ENCODE data around the gene AEN. TPM values are rescaled to one million over a fixed set of nuclear protein-coding genes. Genes with fewer than 3 reads are reported as not detected.

Gene AEN
- polyA plus RNA-seq, 6 donors from 2014 or later, result 28.2 to 73.0 (median 40.2) TPM

DNA sequence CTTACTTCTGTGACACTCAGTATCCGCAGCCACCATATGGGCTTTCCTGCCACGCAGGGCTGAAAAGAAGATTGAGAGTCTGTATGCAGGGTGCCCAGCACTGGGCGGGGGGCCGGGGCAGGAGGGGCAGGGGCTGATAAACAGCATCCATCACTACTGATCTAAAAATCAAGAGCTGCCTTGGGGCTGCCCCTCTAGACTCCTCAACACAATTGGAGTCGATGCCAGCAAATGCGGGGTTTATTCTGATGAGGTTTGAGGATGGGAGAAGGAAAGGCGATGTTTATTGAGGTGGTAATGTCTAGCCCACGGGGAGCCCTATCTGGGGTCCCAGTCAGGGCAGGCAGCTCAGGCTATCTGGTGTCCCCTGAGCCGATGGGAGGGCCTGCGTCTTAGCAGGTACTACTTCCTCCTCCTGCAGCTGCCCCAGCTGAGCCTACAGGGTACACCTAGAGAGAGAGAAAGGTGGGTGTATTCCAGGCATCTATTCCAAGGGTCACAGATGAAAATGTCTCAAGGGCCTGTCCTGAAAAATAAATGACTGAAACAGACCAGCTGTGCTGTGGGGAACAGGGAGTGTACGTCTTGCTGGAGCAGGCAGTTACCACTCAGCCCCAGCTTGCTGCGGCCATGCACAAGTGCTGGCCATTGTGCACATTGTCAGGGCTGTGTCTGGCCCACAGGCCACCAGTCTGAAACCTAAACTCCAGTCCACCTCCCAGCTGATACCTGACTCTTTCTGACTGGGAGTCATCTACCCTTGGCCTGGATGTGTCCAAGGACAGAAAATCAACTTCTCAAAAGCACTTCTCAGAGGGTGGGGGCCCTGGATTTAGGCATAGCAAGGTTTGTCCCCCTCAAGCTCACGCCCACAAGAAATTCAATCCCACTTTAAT lies 37.2 kb downstream of the AEN start:
- Mint-ChIP-seq H3K27me3 (no peaks in the 10 kb centered on the region), H3K4me3 (peak overlapping the region in 6 of 8 donors; percentile 12 to 85 (median 78)), H3K4me1 (peaks cover 55 to 73% (median 69%) of the 10 kb centered on the region in 3 donors), H3K36me3 (peaks cover 0 to under 1% of the 10 kb centered on the region in 2 donors), H3K9me3 (no peaks in the 10 kb centered on the region), H3K27ac (peak overlapping the region; percentile 93 to 100 (median 98))
- DNase-seq (no peak), ATAC-seq (ENCODE audit: low read depth in 2 of 2) (no peak)

- no peaks in the 10 kb centered on the region for H3K27me3 Mint-ChIP-seq
- no peaks in the 10 kb centered on the region for H3K9me3 Mint-ChIP-seq
- H3K36me3 Mint-ChIP-seq, result no peaks in the 10 kb centered on the region
- DNase-seq, result no peak
- H3K4me1 Mint-ChIP-seq, result peaks cover 53 to 72% (median 69%) of the 10 kb centered on the region in 3 donors
- no peak for ATAC-seq (ENCODE audit: low read depth in 2 of 2)
- peak overlapping the region in 4 of 8 donors; percentile 12 to 69 (median 40) for H3K4me3 Mint-ChIP-seq
- H3K27ac Mint-ChIP-seq, result peak overlapping the region in 5 of 6 donors; percentile 18 to 93 (median 87)
Measured at GRCh38 chr15:88658972-88659931, 38.1 kb downstream of the AEN start.

DNA sequence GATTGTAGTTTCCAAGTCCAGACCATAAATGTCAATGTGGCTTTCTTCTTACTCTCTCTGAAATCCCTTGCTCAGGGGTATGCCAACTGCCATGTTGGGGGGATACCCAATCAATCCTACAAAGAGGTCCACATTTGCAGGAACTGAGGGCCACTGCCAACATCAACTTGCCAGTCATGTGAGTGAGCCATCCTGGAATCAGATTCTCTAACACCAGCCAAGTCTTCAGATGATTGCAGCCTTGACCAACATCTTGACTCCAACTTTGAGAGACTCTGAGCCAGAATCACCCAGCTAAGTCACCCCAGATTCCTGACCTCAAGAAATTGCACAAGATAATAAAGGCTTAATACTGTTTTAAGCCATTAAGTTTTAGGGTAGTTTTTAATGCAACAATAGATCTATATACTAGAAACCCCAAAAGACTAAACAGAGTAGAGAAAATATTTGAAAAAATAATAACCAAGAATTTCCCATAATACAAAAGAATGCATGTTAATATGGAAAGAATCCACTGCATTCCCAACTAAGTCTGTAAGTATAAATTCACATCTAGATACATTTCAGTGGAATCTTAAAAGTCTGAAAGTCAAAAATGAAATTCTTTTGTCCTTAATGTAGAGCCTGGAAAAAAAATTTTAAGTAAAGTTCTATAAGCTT lies 40.0 kb downstream of the AEN start:
- H3K4me3 Mint-ChIP-seq, result no peak overlapping the region
- peaks cover 44 to 61% (median 57%) of the 10 kb centered on the region in 3 donors for H3K4me1 Mint-ChIP-seq
- no peaks in the 10 kb centered on the region for H3K36me3 Mint-ChIP-seq
- no peaks in the 10 kb centered on the region for H3K27me3 Mint-ChIP-seq
- no peaks in the 10 kb centered on the region for H3K9me3 Mint-ChIP-seq
- DNase-seq, result no peak
- ATAC-seq (ENCODE audit: low read depth in 2 of 2), result no peak
- peak overlapping the region in 1 of 6 donors; percentile 38 for H3K27ac Mint-ChIP-seq

- ATAC-seq (ENCODE audit: low read depth in 2 of 2) (no peak), DNase-seq (no peak)
- H3K4me1 Mint-ChIP-seq, result peaks cover 43 to 57% (median 50%) of the 10 kb centered on the region in 3 donors
- no peaks in the 10 kb centered on the region for H3K36me3 Mint-ChIP-seq
- H3K9me3 Mint-ChIP-seq, result no peaks in the 10 kb centered on the region
- peak overlapping the region in 2 of 6 donors; percentile 36 to 60 for H3K27ac Mint-ChIP-seq
- no peak overlapping the region for H3K4me3 Mint-ChIP-seq
- H3K27me3 Mint-ChIP-seq, result no peaks in the 10 kb centered on the region
Measured at GRCh38 chr15:88661761-88662556, 40.8 kb downstream of the AEN start.

DNA sequence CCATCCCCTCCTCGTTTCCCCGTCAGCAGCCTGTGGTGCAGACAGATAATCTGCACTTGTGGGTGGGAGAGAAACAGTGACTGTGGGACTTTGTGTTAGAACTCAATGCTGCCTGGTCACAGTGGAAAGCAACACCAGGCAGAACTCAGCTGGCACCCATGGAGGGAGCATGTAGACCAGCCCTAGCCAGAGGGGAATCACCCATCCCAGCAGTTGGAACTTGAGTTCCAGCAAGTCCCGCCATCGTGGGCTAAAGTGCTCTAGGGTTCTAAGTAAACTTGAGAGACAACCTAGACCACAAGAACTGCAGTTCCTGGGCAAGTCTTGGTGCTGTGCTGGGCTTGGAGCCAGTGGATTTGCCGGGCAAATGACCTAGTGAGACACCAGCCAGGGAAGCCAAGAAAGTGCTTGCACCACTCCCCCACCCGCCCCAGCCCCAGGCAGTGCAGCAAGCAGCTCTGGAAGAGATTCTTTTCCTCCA lies 42.0 kb downstream of the AEN start:
- no peak overlapping the region for H3K4me3 Mint-ChIP-seq
- ATAC-seq (ENCODE audit: low read depth in 2 of 2) (no peak), DNase-seq (no peak)
- H3K27ac Mint-ChIP-seq, result peak overlapping the region in 2 of 6 donors; percentile 36 to 56
- H3K27me3 Mint-ChIP-seq, result no peaks in the 10 kb centered on the region
- no peaks in the 10 kb centered on the region for H3K9me3 Mint-ChIP-seq
- H3K4me1 Mint-ChIP-seq, result peaks cover 30 to 45% (median 38%) of the 10 kb centered on the region in 3 donors
- no peaks in the 10 kb centered on the region for H3K36me3 Mint-ChIP-seq

- H3K27ac Mint-ChIP-seq, result peak overlapping the region in 3 of 6 donors; percentile 8 to 62 (median 50)
- H3K9me3 Mint-ChIP-seq, result no peaks in the 10 kb centered on the region
- DNase-seq (peak; percentile 57), ATAC-seq (ENCODE audit: low read depth in 2 of 2) (peak; percentile 78 to 91)
- no peaks in the 10 kb centered on the region for H3K36me3 Mint-ChIP-seq
- peaks cover 0 to 10% (median 10%) of the 10 kb centered on the region in 3 donors for H3K27me3 Mint-ChIP-seq
- H3K4me3 Mint-ChIP-seq, result no peak overlapping the region
- H3K4me1 Mint-ChIP-seq, result peaks cover 23 to 34% (median 27%) of the 10 kb centered on the region in 3 donors
Measured at GRCh38 chr15:88664151-88664778, 43.1 kb downstream of the AEN start.

DNA sequence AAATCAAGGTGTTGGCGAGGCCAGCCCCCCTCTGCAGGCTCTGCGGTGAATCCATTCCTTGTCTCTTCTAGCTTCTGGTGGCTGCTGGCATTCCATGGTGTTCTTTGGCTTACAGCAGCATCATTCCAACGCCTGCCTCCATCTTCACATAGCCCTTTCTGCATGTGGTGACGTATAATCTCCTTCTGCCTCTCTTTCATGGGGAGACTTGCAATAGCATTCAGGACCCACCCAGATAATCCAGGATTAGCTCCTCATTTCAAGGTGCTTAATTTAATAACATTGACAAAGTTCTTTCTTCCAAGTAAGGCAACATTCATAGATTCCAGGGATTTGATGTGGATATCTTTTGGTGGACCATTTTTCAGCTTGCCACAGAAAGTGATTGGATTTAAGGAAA lies 53.5 kb downstream of the AEN start:
- Mint-ChIP-seq H3K4me3 (no peak overlapping the region), H3K36me3 (peaks cover 0 to 21% of the 10 kb centered on the region in 2 donors), H3K4me1 (no peaks in the 10 kb centered on the region), H3K9me3 (peaks cover 0 to 13% (median 5%) of the 10 kb centered on the region in 7 donors), H3K27me3 (peaks cover 4 to 43% (median 24%) of the 10 kb centered on the region in 3 donors), H3K27ac (no peak overlapping the region)
- DNase-seq (no peak), ATAC-seq (ENCODE audit: low read depth in 2 of 2) (no peak)

- ATAC-seq (ENCODE audit: low read depth in 2 of 2) (no peak), DNase-seq (no peak)
- peaks cover 0 to 3% (median 0%) of the 10 kb centered on the region in 7 donors for H3K9me3 Mint-ChIP-seq
- H3K27ac Mint-ChIP-seq, result peak overlapping the region in 1 of 6 donors; percentile 21
- peaks cover 0 to 21% of the 10 kb centered on the region in 2 donors for H3K36me3 Mint-ChIP-seq
- H3K27me3 Mint-ChIP-seq, result peaks cover 0 to 28% (median 14%) of the 10 kb centered on the region in 3 donors
- peaks cover 7 to 12% (median 8%) of the 10 kb centered on the region in 3 donors for H3K4me1 Mint-ChIP-seq
- no peak overlapping the region for H3K4me3 Mint-ChIP-seq
Measured at GRCh38 chr15:88678755-88679154, 57.6 kb downstream of the AEN start.

DNA sequence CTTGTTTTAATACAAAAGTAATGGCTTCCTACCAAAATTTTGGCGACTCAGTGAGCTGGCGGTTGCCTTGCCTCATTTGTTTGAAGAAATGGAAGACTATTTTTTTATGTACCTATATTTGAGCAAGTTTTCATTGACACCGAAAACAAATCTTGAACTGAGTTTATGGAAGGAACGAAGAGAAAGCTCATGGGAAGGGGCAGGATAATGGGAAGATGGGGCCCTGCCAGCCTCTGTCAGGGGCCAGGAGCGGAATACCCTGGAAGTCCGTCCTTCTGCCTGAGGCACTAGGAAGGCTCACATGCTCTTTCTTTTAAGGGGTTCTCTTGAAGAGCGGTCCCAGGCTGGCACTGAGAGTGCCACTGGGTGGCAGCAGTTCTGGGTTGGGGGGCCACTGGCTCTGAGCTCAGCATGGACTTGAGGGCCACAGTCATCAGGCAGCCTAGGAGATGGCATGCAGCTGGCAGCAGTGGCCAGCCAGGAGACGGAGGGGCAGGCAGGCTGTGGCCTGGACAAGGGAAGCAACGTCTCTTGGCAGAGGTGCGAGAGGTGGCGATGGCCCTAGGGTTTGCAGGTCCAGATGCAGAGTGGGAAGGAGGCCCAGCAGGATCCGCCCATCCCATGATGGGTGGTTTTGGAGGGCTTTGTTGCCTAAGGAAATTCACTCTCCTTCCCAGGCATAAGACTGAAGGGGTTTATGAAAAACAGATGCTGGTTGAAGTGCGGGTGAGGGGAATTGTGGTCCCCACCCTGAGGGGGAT lies 59.3 kb downstream of the AEN start:
- peak overlapping the region in 2 of 6 donors; percentile 57 to 63 for H3K27ac Mint-ChIP-seq
- no peak overlapping the region for H3K4me3 Mint-ChIP-seq
- H3K4me1 Mint-ChIP-seq, result peaks cover 13 to 20% (median 16%) of the 10 kb centered on the region in 3 donors
- H3K36me3 Mint-ChIP-seq, result peaks cover 0 to 21% of the 10 kb centered on the region in 2 donors
- DNase-seq (no peak), ATAC-seq (ENCODE audit: low read depth in 2 of 2) (no peak)
- H3K27me3 Mint-ChIP-seq, result peaks cover 0 to 19% (median 14%) of the 10 kb centered on the region in 3 donors
- H3K9me3 Mint-ChIP-seq, result peaks cover 0 to 2% (median 0%) of the 10 kb centered on the region in 7 donors

- Mint-ChIP-seq H3K27ac (no peak overlapping the region), H3K4me3 (no peak overlapping the region), H3K27me3 (peaks cover under 1 to 15% (median 11%) of the 10 kb centered on the region in 3 donors), H3K9me3 (peaks cover 0 to 2% (median 0%) of the 10 kb centered on the region in 7 donors), H3K36me3 (peaks cover 0 to 16% of the 10 kb centered on the region in 2 donors), H3K4me1 (peaks cover 13 to 22% (median 16%) of the 10 kb centered on the region in 3 donors)
- no peak for DNase-seq
- no peak for ATAC-seq (ENCODE audit: low read depth in 2 of 2)
Measured at GRCh38 chr15:88681610-88682221, 60.6 kb downstream of the AEN start.
